Retinal pigment epithelial cell (primary cell): ENCODE data around the gene SELPLG.

Experiments
- DNase-seq: peaks from one replicate; pipeline ENCODE4 v3.0.0-alpha.2; 2010; ENCODE audit warnings: low read depth
- H3K4me3 ChIP-seq: 2 replicates; pipeline ENCODE4 v1.5.1; 2011; ENCODE audit warnings: mild to moderate bottlenecking, low read length, control low read depth, moderate library complexity
- TF ChIP-seq, protein P1 (sequence below): conservative IDR thresholded peaks from 2 replicates; pipeline ENCODE4 v1.5.1; 2011; ENCODE audit warnings: low read depth, low read length, control low read depth, inconsistent platforms

The SELPLG gene

DNA sequence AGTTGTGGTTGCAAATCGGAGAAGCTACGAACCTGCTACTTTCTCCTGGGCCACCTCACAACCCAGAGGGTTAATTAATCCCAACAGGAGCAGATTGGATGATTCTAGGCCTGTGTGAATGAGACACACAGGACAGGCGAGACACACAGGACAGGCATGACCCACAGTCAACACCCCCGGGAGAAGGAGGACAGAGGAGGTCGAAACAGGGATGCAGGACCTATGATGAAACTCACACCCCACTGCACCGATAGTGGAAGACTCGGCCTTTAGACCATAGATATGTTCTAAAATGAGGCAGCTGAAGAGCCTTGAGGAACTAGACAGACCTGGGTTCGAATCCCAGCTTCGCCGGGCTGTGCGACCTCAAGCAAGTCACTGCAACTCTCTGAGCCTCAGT, 47.4 kb downstream of the SELPLG start:
- TF ChIP-seq, protein P1, sequence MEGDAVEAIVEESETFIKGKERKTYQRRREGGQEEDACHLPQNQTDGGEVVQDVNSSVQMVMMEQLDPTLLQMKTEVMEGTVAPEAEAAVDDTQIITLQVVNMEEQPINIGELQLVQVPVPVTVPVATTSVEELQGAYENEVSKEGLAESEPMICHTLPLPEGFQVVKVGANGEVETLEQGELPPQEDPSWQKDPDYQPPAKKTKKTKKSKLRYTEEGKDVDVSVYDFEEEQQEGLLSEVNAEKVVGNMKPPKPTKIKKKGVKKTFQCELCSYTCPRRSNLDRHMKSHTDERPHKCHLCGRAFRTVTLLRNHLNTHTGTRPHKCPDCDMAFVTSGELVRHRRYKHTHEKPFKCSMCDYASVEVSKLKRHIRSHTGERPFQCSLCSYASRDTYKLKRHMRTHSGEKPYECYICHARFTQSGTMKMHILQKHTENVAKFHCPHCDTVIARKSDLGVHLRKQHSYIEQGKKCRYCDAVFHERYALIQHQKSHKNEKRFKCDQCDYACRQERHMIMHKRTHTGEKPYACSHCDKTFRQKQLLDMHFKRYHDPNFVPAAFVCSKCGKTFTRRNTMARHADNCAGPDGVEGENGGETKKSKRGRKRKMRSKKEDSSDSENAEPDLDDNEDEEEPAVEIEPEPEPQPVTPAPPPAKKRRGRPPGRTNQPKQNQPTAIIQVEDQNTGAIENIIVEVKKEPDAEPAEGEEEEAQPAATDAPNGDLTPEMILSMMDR, result no peak
- no peak for DNase-seq

GRCh38 chr12:108585864-108586263, 47.8 kb downstream of the SELPLG start:
- H3K4me3 ChIP-seq, result no peak overlapping the region
- DNase-seq, result no peak
- TF ChIP-seq, protein P1, result no peak

More for the DNA sequence above, 47.4 kb downstream of the SELPLG start:
- H3K4me3 ChIP-seq, result no peak overlapping the region

DNA sequence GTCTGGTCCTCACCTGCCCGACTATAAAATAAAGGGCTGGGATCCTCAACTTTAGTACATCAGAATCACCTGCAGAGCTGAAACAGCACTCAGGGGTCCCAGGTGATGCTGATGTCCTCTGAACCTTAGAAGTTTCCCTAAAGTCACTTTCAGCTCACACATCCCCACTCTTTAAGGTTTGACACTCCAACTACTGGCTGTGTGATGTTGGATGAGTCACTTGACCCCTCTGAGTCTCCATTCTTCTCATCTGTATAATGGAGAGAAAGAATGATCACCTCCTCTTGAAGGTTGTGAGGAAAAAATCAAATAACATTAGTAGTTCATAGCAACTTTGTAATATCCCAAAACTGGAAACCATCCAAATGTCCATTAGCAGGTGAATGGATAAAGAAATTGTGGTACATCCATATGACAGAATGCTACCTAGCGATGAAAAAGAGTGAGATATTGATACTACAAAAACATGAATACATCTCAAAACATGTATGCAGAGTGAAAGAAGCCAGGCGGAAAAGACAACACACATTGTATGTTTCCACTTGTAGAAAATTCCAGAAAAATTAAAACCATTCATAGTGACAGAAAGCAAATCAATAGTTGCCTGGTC, 49.1 kb downstream of the SELPLG start:
- no peak for DNase-seq
- TF ChIP-seq, protein P1, result no peak
- H3K4me3 ChIP-seq, result no peak overlapping the region

DNA sequence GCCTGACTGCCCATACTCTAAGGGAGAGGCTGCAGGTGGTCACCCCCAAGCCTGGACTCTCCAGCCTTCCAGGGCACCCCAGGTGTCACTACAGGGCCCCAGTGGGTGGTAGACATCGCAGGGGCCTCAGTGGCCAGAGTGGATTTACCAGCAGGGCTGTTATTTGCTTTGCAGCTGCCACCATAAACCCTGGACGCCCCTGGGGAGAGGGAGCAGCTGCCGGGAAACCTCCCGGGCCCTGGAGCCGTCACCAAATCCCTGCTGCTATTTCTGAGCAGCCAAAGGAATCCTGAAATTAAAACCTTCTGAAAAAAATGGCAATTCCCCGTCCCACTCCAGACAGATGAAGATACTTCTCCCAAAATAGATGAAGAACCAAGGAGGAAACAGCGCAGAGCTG, 49.7 kb downstream of the SELPLG start:
- no peak for DNase-seq
- H3K4me3 ChIP-seq, result no peak overlapping the region
- TF ChIP-seq, protein P1, result no peak

- TF ChIP-seq, protein P1, result no peak
- DNase-seq, result no peak
- no peak overlapping the region for H3K4me3 ChIP-seq
Observed at GRCh38 chr12:108582978-108583770, 50.5 kb downstream of the SELPLG start.

- no peak overlapping the region for H3K4me3 ChIP-seq
- TF ChIP-seq, protein P1, result no peak
- no peak for DNase-seq
Observed at GRCh38 chr12:108582509-108582908, 51.2 kb downstream of the SELPLG start.
